NCI-H1417 treated with DMSO at 0.1 percent for 48 hours (cell line): ENCODE data around the gene POGLUT3.

ENCODE experiments used
- DNase-seq: peaks from one replicate; lab custom pipeline; 2025; lab: John Stamatoyannopoulos, UW

Gene POGLUT3

DNA sequence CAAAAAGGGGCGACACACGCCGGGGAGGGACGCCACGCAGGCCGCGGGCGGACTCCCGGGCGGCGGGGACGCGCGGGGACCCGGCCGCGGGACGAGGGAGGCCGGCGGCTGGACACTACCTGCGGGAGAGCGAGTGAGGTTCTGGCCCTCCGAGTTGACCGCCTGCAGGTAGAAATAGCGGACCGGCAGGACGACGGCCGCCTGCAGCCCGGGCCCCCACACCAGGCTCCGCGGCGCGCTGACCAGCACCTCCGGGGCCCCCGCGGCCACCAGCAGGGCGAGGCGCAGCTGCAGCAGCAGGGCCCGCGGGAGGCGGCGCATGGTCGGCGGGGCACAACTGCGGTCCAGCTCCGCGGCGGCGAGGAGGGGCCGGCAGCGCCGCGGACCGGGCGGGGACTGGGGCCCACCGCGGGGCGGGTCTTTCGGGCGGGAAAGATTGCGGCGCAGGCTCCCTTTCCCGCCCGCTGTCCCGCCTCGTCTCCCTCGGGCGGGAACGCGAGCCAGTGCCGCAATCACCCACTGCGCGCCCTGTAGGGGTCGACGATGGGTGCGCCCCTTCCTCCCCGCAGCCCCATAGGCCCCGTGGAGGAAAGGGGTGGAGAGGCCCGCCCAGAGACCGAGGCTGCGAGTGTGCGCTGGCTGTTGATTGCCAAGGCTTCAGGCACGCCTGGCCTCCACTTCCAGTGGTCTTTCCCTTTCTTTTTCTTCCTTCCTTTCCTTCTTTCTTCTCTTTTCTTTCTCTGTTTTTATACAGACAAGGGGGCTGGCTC lies at the start of gene POGLUT3:
Gene POGLUT3 (minus strand): TSS at position 339 of the 770 bp plus-strand sequence. CDS start 18 bp downstream, at position 321.
- DNase-seq: peak; percentile 17

DNA sequence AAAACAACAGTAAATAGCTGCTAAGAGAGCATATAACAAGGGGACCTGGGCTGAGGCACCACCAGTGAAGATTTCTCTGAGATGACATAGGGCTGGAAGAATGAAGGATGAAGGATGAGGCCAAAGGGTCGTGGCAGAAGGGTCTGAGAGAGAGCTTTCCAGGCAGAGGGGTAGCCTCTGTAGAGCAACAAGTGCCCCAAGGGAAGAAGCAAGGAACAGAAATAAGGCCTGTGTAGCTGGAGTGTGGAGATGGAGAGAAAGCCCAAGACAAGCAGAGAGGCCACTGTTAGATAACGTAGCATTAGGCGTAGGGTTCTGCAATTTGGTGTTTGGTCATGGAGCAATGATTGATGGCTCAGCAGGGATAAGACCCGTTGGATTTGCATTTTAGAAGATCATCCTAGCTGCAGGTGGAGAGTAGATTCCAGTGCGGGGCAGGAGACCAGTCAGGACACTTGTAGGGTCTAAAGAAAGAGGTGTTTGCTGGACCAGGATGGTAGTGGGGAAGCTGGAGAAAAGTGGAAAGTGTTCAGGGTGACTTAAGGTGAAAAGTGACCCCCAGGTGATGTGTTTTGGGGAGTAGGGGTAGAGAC lies 47.8 kb upstream of the POGLUT3 start:
- no peak for DNase-seq

DNA sequence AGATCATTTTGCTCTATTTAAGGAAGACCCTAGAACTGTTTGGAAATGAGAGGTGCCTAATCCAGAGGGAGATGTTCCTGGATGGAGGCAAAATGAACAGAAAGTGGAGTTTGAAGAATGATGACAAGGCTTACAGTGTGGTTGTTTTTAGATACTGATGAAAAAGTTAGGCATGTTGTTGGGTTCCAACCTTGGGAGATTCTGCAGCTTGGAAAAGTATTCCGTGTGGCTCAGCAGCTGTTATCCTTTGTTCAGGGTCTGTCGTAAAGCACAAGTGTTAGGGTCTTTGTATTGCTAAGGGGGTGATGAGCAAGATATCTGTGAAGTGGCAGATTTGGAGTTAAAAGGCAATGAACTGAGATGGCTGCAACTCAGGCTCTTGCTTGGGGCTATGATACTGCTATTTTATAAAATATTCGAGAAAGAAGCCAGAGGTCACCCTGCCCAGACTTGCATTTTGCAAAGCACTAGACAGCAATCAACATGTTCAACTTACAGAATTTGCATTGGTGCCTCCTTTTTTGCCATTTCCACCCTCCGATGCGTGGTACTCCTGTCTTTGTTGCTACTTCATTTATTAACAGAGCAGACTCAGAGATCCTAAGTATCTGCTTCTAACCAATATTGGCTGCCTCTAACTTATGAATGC lies 45.3 kb upstream of the POGLUT3 start:
- no peak for DNase-seq

- DNase-seq: no peak
Observed at GRCh38 chr11:108541531-108541930, 43.3 kb upstream of the POGLUT3 start.

GRCh38 chr11:108538502-108538901 lies 40.3 kb upstream of the POGLUT3 start:
- no peak for DNase-seq

- no peak for DNase-seq
Observed at GRCh38 chr11:108538022-108538424, 39.8 kb upstream of the POGLUT3 start.

DNA sequence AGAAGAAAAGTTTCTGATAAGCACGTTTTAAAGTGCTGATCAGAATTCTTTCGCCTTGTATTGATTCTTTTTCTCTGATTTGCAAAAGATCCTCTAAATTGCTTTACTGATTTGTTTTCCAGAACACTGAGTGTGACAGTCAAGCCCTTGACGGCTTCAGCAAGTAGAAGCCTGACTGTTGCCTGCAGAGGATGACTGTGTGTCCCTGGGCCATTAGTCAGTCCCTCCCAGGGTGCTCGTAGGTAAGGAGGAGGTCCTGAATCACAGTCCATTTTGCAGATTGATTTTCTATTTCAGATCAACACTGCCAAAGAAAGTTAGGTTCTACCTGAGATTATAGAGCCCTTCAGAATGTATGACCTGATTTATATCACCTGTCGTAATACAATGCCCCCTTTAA lies 38.6 kb upstream of the POGLUT3 start:
- DNase-seq: no peak

DNA sequence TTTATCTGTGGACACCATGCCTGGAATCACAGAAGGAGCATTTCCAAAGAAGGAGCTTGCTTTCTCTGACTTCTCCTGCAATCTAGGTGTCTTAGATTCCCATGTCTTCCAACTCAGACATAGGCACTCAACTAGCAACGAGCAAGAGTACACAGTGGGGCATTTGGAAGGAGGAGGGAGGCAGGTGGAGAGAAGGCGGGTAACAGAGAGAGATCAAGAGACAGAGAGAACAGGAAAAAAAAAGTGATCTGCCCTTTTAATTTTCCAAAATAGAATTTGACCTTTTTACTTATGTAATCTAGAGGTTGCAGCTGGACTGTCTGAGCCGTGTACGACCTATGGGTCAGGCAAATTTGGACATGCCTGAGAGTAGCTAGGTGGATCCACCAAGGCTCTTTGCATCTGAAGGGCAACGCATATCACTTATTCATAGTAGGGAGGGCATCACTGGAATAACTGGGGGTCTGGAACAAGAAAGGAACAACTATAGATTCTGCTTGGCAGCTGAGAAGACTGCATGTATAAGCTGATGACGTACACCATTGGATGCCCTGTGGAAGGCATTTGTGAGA lies 37.3 kb upstream of the POGLUT3 start:
- no peak for DNase-seq

GRCh38 chr11:108534274-108534882 lies 36.2 kb upstream of the POGLUT3 start:
- no peak for DNase-seq

- no peak for DNase-seq
Observed at GRCh38 chr11:108530426-108530825, 32.2 kb upstream of the POGLUT3 start.

DNA sequence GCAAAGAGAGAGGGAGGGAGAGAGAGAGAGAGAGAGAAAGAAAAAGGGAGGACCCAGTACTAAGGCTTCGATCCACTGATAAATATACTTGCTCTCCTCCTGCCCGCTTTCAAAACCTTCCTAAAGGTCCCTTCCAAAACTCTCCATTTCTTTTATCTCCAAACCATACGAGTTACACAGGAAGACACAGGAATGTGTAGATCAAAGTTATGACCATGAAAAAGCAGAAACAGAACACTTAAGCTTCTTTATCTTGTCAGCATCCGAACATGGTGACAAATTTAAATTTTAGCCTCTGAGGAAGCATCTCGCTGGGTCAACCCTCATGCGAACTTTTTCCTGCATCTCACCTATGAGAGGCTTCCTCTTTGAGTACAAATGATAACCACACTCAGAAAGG lies 29.2 kb upstream of the POGLUT3 start:
- no peak for DNase-seq

GRCh38 chr11:108525161-108525560 lies 27.0 kb upstream of the POGLUT3 start:
- no peak for DNase-seq

GRCh38 chr11:108524422-108524821 lies 26.2 kb upstream of the POGLUT3 start:
- DNase-seq: no peak

DNA sequence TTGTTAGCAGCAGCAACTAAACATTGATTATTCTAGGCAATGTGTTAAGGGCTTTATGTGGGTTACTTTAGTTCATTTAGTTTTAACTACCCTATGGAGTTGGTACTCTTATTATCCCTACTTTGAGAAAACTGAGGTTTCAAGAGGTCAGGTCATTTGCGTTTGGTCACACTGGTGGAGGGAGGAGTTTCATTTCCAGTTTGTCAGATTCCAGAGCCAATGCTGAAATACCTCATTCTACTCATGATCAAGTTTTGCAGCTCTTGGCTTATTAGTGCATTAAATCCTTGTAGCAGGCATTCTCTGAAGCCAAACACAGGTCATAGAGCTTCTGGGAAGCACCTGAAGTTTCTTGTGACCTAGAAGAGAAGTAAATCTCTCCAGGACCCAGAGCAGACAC lies 24.1 kb upstream of the POGLUT3 start:
- no peak for DNase-seq

DNA sequence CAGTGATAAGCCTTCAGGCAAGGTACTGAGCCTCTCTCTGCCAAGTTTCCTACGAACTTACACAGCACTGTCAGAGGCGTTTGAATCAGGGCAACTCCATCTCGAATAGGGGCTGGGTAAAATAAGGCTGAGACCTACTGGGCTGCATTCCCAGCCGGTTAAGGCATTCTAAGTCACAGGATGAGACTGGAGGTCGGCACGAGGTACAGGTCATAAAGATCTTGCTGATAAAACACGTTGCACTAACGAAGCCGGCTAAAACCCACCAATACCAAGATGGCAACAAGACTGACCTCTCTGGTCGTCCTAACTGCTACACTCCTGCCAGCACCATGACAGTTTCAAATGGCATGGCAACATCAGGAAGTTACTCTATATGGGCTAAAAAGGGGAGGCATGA lies 20.4 kb upstream of the POGLUT3 start:
- DNase-seq: no peak

- no peak for DNase-seq
Observed at GRCh38 chr11:108516125-108516524, 17.9 kb upstream of the POGLUT3 start.

DNA sequence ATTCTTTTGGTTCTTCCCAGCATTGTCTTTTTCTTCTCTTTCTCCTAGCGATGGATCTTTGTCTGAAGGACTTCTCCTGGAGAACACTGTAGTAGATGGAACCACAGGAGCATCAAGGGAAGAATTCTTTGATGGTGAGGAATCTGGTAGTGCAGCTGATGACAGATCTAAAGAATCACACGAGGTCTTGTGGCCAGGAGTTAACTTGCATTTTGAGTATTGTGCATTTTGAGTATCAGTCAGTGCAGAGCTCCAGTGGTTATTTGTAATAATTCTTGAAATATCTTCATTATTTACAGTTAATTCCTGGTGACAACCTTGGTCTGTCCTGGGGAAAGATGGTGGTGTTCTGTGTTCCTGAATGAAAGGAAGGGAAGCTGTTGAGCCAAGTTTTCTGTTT lies 14.5 kb upstream of the POGLUT3 start:
- DNase-seq: no peak

GRCh38 chr11:108511851-108512474 lies 13.8 kb upstream of the POGLUT3 start:
- no peak for DNase-seq

GRCh38 chr11:108508653-108509593 lies 10.7 kb upstream of the POGLUT3 start:
- DNase-seq: no peak

DNA sequence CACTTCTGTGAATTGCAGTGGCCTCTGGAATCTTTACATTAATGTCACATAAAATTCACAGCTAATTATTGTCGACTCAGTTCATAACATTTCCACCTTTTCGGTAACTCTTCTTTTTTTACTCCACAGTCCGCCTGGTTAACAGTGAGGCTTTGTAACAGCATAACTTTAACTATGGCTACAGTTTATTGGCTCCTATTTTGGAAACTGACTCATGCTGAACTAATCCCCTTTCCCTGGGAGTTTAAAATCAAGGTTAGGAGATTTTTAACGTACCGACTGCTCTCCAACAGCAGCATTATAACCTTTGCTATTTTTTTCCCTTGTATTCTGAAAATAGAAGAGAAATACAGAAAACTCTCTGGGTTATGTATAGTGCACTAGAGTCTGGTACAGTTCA lies 3.2 kb upstream of the POGLUT3 start:
- DNase-seq: no peak

- DNase-seq: no peak
Observed at GRCh38 chr11:108500721-108501120, 2.5 kb upstream of the POGLUT3 start.
